ENCODE measurements around the gene TAF9. TPM values are rescaled to one million over a fixed set of nuclear protein-coding genes. Genes with fewer than 3 reads are reported as not detected.

TAF9 gene
- total and polyA plus RNA-seq, 2 experiments from 2014 or later, result 65.1 to 146 TPM

DNA sequence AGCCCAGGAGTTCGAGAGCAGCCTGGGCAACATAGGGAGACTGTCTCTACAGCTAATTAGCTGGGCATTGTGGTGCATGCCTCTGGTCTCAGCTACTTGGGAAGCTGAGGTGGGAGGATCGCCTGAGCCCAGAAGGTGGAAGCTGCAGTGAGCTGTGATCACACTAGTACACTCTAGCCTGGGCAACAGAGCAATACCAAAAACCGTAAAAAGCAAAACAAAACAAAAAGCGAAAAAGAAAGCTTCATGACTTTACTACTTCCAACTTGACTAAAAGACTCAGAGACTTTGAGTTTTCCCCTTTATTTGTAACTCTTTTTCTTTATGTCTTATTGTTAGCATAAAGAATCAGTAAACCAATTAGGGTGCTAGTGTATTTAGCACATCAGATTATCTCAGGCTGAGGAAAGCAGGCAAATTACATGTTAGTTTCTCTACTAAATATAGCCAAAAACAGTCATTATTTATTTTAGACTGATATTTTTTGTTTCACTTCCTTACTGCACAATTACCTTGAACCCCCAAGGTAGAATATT is 5.7 kb upstream of the TAF9 start:
- Histone ChIP-seq H2AFZ (no peak overlapping the region), H4K20me1 (replicated peaks; ENCODE audit: insufficient read depth) (no peaks in the 10 kb centered on the region), H3K27ac (ENCODE audit: low read depth) (no peak overlapping the region), H3K36me3 (ENCODE audit: insufficient read depth) (peaks cover 14% of the 10 kb centered on the region; the same call in 1 of the 2 replicates), H3K9me2 (ENCODE audit: insufficient read depth) (no peaks in the 10 kb centered on the region), H3K4me2 (no peak overlapping the region), H3K27me3 (ENCODE audit: insufficient read depth) (no peaks in the 10 kb centered on the region), H3K79me2 (replicated peaks; ENCODE audit: insufficient read depth) (peaks cover 27% of the 10 kb centered on the region), H3F3A (replicated peaks; ENCODE audit: low read depth) (0 out of 2 replicates have a peak, but pooled peaks cover 9% of the 10 kb centered on the region), H3K4me3 (no peak overlapping the region), H3K4me1 (ENCODE audit: insufficient read depth) (no peaks in the 10 kb centered on the region)
- Mint-ChIP-seq H3K36me3 (ENCODE audit: low read depth) (peaks cover 26% of the 10 kb centered on the region), H3K9me3 (no peaks in the 10 kb centered on the region), H3K27ac (no peak overlapping the region), H3K4me3 (no peak overlapping the region), H3K4me1 (no peaks in the 10 kb centered on the region; the same call in 1 of the 3 replicates), H3K27me3 (ENCODE audit: insufficient read depth, low read depth, poor library complexity) (no peaks in the 10 kb centered on the region)
- TF ChIP-seq CREB1 (CRISPR knock-in tag; IDR thresholded peaks at IDR 0.05; ENCODE audit: low read depth), result no peak
- TF ChIP-seq EZH2phosphoT487 (IDR thresholded peaks at IDR 0.05; ENCODE audit: unreplicated experiment), result no peak
- TF ChIP-seq, protein P1, sequence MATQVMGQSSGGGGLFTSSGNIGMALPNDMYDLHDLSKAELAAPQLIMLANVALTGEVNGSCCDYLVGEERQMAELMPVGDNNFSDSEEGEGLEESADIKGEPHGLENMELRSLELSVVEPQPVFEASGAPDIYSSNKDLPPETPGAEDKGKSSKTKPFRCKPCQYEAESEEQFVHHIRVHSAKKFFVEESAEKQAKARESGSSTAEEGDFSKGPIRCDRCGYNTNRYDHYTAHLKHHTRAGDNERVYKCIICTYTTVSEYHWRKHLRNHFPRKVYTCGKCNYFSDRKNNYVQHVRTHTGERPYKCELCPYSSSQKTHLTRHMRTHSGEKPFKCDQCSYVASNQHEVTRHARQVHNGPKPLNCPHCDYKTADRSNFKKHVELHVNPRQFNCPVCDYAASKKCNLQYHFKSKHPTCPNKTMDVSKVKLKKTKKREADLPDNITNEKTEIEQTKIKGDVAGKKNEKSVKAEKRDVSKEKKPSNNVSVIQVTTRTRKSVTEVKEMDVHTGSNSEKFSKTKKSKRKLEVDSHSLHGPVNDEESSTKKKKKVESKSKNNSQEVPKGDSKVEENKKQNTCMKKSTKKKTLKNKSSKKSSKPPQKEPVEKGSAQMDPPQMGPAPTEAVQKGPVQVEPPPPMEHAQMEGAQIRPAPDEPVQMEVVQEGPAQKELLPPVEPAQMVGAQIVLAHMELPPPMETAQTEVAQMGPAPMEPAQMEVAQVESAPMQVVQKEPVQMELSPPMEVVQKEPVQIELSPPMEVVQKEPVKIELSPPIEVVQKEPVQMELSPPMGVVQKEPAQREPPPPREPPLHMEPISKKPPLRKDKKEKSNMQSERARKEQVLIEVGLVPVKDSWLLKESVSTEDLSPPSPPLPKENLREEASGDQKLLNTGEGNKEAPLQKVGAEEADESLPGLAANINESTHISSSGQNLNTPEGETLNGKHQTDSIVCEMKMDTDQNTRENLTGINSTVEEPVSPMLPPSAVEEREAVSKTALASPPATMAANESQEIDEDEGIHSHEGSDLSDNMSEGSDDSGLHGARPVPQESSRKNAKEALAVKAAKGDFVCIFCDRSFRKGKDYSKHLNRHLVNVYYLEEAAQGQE (IDR thresholded peaks at IDR 0.05; ENCODE audit: unreplicated experiment), result no peak
- no peak for TF ChIP-seq POLR2AphosphoS5 (IDR thresholded peaks at IDR 0.05; ENCODE audit: low read depth)
- no peak for TF ChIP-seq EZH2 (IDR thresholded peaks at IDR 0.05; ENCODE audit: low read depth, unreplicated experiment)
- TF ChIP-seq, protein P2, sequence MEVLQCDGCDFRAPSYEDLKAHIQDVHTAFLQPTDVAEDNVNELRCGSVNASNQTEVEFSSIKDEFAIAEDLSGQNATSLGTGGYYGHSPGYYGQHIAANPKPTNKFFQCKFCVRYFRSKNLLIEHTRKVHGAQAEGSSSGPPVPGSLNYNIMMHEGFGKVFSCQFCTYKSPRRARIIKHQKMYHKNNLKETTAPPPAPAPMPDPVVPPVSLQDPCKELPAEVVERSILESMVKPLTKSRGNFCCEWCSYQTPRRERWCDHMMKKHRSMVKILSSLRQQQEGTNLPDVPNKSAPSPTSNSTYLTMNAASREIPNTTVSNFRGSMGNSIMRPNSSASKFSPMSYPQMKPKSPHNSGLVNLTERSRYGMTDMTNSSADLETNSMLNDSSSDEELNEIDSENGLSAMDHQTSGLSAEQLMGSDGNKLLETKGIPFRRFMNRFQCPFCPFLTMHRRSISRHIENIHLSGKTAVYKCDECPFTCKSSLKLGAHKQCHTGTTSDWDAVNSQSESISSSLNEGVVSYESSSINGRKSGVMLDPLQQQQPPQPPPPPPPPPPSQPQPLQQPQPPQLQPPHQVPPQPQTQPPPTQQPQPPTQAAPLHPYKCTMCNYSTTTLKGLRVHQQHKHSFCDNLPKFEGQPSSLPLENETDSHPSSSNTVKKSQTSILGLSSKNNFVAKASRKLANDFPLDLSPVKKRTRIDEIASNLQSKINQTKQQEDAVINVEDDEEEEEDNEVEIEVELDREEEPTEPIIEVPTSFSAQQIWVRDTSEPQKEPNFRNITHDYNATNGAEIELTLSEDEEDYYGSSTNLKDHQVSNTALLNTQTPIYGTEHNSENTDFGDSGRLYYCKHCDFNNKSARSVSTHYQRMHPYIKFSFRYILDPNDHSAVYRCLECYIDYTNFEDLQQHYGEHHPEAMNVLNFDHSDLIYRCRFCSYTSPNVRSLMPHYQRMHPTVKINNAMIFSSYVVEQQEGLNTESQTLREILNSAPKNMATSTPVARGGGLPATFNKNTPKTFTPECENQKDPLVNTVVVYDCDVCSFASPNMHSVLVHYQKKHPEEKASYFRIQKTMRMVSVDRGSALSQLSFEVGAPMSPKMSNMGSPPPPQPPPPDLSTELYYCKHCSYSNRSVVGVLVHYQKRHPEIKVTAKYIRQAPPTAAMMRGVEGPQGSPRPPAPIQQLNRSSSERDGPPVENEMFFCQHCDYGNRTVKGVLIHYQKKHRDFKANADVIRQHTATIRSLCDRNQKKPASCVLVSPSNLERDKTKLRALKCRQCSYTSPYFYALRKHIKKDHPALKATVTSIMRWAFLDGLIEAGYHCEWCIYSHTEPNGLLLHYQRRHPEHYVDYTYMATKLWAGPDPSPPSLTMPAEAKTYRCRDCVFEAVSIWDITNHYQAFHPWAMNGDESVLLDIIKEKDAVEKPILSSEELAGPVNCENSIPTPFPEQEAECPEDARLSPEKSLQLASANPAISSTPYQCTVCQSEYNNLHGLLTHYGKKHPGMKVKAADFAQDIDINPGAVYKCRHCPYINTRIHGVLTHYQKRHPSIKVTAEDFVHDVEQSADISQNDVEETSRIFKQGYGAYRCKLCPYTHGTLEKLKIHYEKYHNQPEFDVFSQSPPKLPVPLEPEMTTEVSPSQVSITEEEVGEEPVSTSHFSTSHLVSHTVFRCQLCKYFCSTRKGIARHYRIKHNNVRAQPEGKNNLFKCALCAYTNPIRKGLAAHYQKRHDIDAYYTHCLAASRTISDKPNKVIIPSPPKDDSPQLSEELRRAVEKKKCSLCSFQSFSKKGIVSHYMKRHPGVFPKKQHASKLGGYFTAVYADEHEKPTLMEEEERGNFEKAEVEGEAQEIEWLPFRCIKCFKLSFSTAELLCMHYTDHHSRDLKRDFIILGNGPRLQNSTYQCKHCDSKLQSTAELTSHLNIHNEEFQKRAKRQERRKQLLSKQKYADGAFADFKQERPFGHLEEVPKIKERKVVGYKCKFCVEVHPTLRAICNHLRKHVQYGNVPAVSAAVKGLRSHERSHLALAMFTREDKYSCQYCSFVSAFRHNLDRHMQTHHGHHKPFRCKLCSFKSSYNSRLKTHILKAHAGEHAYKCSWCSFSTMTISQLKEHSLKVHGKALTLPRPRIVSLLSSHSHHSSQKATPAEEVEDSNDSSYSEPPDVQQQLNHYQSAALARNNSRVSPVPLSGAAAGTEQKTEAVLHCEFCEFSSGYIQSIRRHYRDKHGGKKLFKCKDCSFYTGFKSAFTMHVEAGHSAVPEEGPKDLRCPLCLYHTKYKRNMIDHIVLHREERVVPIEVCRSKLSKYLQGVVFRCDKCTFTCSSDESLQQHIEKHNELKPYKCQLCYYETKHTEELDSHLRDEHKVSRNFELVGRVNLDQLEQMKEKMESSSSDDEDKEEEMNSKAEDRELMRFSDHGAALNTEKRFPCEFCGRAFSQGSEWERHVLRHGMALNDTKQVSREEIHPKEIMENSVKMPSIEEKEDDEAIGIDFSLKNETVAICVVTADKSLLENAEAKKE (CRISPR knock-in tag; IDR thresholded peaks at IDR 0.05), result no peak
- no peak for TF ChIP-seq ZNF114 (CRISPR knock-in tag; IDR thresholded peaks at IDR 0.05)
- no peak for TF ChIP-seq NANOG (IDR thresholded peaks at IDR 0.05; ENCODE audit: borderline replicate concordance)
- TF ChIP-seq, protein P3, sequence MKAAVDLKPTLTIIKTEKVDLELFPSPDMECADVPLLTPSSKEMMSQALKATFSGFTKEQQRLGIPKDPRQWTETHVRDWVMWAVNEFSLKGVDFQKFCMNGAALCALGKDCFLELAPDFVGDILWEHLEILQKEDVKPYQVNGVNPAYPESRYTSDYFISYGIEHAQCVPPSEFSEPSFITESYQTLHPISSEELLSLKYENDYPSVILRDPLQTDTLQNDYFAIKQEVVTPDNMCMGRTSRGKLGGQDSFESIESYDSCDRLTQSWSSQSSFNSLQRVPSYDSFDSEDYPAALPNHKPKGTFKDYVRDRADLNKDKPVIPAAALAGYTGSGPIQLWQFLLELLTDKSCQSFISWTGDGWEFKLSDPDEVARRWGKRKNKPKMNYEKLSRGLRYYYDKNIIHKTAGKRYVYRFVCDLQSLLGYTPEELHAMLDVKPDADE (IDR thresholded peaks at IDR 0.05), result no peak
- TF ChIP-seq, protein P4, sequence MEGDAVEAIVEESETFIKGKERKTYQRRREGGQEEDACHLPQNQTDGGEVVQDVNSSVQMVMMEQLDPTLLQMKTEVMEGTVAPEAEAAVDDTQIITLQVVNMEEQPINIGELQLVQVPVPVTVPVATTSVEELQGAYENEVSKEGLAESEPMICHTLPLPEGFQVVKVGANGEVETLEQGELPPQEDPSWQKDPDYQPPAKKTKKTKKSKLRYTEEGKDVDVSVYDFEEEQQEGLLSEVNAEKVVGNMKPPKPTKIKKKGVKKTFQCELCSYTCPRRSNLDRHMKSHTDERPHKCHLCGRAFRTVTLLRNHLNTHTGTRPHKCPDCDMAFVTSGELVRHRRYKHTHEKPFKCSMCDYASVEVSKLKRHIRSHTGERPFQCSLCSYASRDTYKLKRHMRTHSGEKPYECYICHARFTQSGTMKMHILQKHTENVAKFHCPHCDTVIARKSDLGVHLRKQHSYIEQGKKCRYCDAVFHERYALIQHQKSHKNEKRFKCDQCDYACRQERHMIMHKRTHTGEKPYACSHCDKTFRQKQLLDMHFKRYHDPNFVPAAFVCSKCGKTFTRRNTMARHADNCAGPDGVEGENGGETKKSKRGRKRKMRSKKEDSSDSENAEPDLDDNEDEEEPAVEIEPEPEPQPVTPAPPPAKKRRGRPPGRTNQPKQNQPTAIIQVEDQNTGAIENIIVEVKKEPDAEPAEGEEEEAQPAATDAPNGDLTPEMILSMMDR (conservative IDR thresholded peaks at IDR 0.05; ENCODE audit: low read depth in 2 of 2), result no peak
- ATAC-seq (no peak), DNase-seq (ENCODE audit: low spot score) (no peak)

Measured in GM23338 (cell line).